ENCODE measurements around the gene SMCHD1. TPM values are rescaled to one million over a fixed set of nuclear protein-coding genes. Genes with fewer than 3 reads are reported as not detected.
A peak's percentile ranks its signal among the peaks of the same experiment; 100 is the strongest.
"Not testable (repeated sequence)": the region's sequence is repeated elsewhere in the genome, so short reads cannot be mapped to it uniquely, and the experiment has no call there.

SMCHD1 gene
- total RNA-seq, 4 donors from 2014 or later, result 28.2 to 55.8 (median 31.9) TPM

- H3K4me3 ChIP-seq (ENCODE audit: low read depth, poor library complexity, severe bottlenecking), result peak overlapping the region; percentile 79
- intact Hi-C loops (cut with DNase I; ENCODE audit: low total_unique reads), result no loop called here
- WGBS, 2 donors, result 3% methylated on average over 12 of the region's 12 CpGs
- TF ChIP-seq POLR2A (IDR thresholded peaks at IDR 0.05) (no peak), CTCF (IDR thresholded peaks at IDR 0.05) (no peak)
- no peak for DNase-seq (ENCODE audit: low spot score in 2 of 2)
Measured at GRCh38 chr18:2656981-2657512, 1.5 kb downstream of the SMCHD1 start.

GRCh38 chr18:2657788-2658458 lies 2.4 kb downstream of the SMCHD1 start:
- 58 to 63% methylated on average over 12 of the region's 12 CpGs for WGBS, 2 donors
- TF ChIP-seq CTCF (IDR thresholded peaks at IDR 0.05), result no peak
- intact Hi-C loops (cut with DNase I; ENCODE audit: low total_unique reads), result no loop called here
- H3K4me3 ChIP-seq (ENCODE audit: low read depth, poor library complexity, severe bottlenecking), result no peak overlapping the region
- DNase-seq (ENCODE audit: low spot score in 2 of 2), result no peak

- WGBS, 2 donors, result 96 to 98% methylated on average over 3 of the region's 3 CpGs
- H3K4me3 ChIP-seq (ENCODE audit: low read depth, poor library complexity, severe bottlenecking); DNase-seq (ENCODE audit: low spot score in 2 of 2); intact Hi-C loops (cut with DNase I; ENCODE audit: low total_unique reads): not testable (repeated sequence)
Measured at GRCh38 chr18:2660849-2661248, 5.3 kb downstream of the SMCHD1 start.

- 85 to 93% methylated on average over 7 of the region's 7 CpGs for WGBS, 2 donors
- DNase-seq (ENCODE audit: low spot score in 2 of 2); intact Hi-C loops (cut with DNase I; ENCODE audit: low total_unique reads); H3K4me3 ChIP-seq (ENCODE audit: low read depth, poor library complexity, severe bottlenecking): not testable (repeated sequence)
Measured at GRCh38 chr18:2662288-2662687, 6.8 kb downstream of the SMCHD1 start.

- H3K4me3 ChIP-seq (ENCODE audit: low read depth, poor library complexity, severe bottlenecking), result no peak overlapping the region
- WGBS, 2 donors, result 85 to 92% methylated on average over 5 of the region's 5 CpGs
- DNase-seq (ENCODE audit: low spot score in 2 of 2), result no peak
- intact Hi-C loops (cut with DNase I; ENCODE audit: low total_unique reads), result no loop called here
- TF ChIP-seq POLR2A (IDR thresholded peaks at IDR 0.05), result no peak
- no peak for TF ChIP-seq CTCF (IDR thresholded peaks at IDR 0.05)
Measured at GRCh38 chr18:2662990-2663389, 7.5 kb downstream of the SMCHD1 start.

GRCh38 chr18:2672410-2672809 lies 16.9 kb downstream of the SMCHD1 start:
- no peak for DNase-seq (ENCODE audit: low spot score in 2 of 2)
- no peak overlapping the region for H3K4me3 ChIP-seq (ENCODE audit: low read depth, poor library complexity, severe bottlenecking)
- 95 to 97% methylated on average over 5 of the region's 5 CpGs for WGBS, 2 donors
- TF ChIP-seq POLR2A (IDR thresholded peaks at IDR 0.05) (no peak), CTCF (IDR thresholded peaks at IDR 0.05) (no peak)
- intact Hi-C loops (cut with DNase I; ENCODE audit: low total_unique reads), result no loop called here

- H3K4me3 ChIP-seq (ENCODE audit: low read depth, poor library complexity, severe bottlenecking), result no peak overlapping the region
- TF ChIP-seq CTCF (IDR thresholded peaks at IDR 0.05), result no peak
- no peak for TF ChIP-seq POLR2A (IDR thresholded peaks at IDR 0.05)
- intact Hi-C loops (cut with DNase I; ENCODE audit: low total_unique reads), result no loop called here
- WGBS, 2 donors, result 87 to 100% methylated on average over 1 of the region's 1 CpG
- DNase-seq (ENCODE audit: low spot score in 2 of 2), result no peak
Measured at GRCh38 chr18:2672872-2673271, 17.3 kb downstream of the SMCHD1 start.

GRCh38 chr18:2678933-2679332 lies 23.4 kb downstream of the SMCHD1 start:
- intact Hi-C loops (cut with DNase I; ENCODE audit: low total_unique reads); DNase-seq (ENCODE audit: low spot score in 2 of 2); H3K4me3 ChIP-seq (ENCODE audit: low read depth, poor library complexity, severe bottlenecking): not testable (repeated sequence)
- WGBS, 2 donors, result 97 to 100% methylated on average over 13 of the region's 13 CpGs

Data from lower leg skin (tissue), 4 donors.